GM19240 (cell line): ENCODE results near the gene BACH2.
"Not testable (repeated sequence)": the region's sequence is repeated elsewhere in the genome, so short reads cannot be mapped to it uniquely, and the experiment has no call there.

Source experiments
- DNase-seq: peaks from one replicate; pipeline ENCODE4 v3.0.0; 2011; ENCODE audit warnings: low spot score; ENCODE audit not compliant: insufficient read length

The BACH2 gene

GRCh38 chr6:90033746-90034271 is 262.8 kb downstream of the BACH2 start:
- no peak for DNase-seq

GRCh38 chr6:90032489-90033212 is 264.0 kb downstream of the BACH2 start:
- not testable (repeated sequence) for DNase-seq

GRCh38 chr6:90028995-90029635 is 267.5 kb downstream of the BACH2 start:
- no peak for DNase-seq

- no peak for DNase-seq
Observed at GRCh38 chr6:90028066-90028778, 268.4 kb downstream of the BACH2 start.

GRCh38 chr6:90026216-90026615 is 270.4 kb downstream of the BACH2 start:
- DNase-seq = no peak

- DNase-seq = no peak
Observed at GRCh38 chr6:90025523-90026061, 271.1 kb downstream of the BACH2 start.

GRCh38 chr6:90024633-90025032 is 272.0 kb downstream of the BACH2 start:
- no peak for DNase-seq

- DNase-seq = no peak
Observed at GRCh38 chr6:90021711-90022110, 274.9 kb downstream of the BACH2 start.

GRCh38 chr6:90020746-90021145 is 275.9 kb downstream of the BACH2 start:
- no peak for DNase-seq

- DNase-seq = no peak
Observed at GRCh38 chr6:90019216-90019615, 277.4 kb downstream of the BACH2 start.

GRCh38 chr6:90015883-90016282 is 280.8 kb downstream of the BACH2 start:
- DNase-seq = no peak

- no peak for DNase-seq
Observed at GRCh38 chr6:90008908-90009501, 287.6 kb downstream of the BACH2 start.

GRCh38 chr6:90008189-90008907 is 288.3 kb downstream of the BACH2 start:
- no peak for DNase-seq

GRCh38 chr6:90005048-90005827 is 291.4 kb downstream of the BACH2 start:
- no peak for DNase-seq

- no peak for DNase-seq
Observed at GRCh38 chr6:90004511-90004910, 292.1 kb downstream of the BACH2 start.

- DNase-seq = no peak
Observed at GRCh38 chr6:90003941-90004340, 292.7 kb downstream of the BACH2 start.

GRCh38 chr6:90003069-90003795 is 293.4 kb downstream of the BACH2 start:
- DNase-seq = no peak

- DNase-seq = no peak
Observed at GRCh38 chr6:90000864-90001731, 295.5 kb downstream of the BACH2 start.
